Endothelial cell of umbilical vein (primary cell): ENCODE results near the gene EVI2A. TPM values are rescaled to one million over a fixed set of nuclear protein-coding genes. Genes with fewer than 3 reads are reported as not detected.

Source experiments
- BruUV-seq: library from RNA; stranded (reverse); fragments of 400-500 nt; replicated peaks from 2 replicates; lab custom pipeline; 2021; lab: Mats Ljungman, UMichigan
- CTCF ChIA-PET: fragments of 300-600, 350-600 bp; sonication (Branson Sonifier 250); formaldehyde crosslinking; loops from one replicate; lab custom pipeline; 2021; ENCODE audit warnings: antibody characterized with exemption, inconsistent platforms; lab: Charles Lee
- POLR2A ChIA-PET: fragments of 300-600, 350-600 bp; sonication (Branson Sonifier 250); formaldehyde crosslinking; loops from one replicate; lab custom pipeline; 2021; ENCODE audit warnings: antibody characterized with exemption, inconsistent platforms; lab: Charles Lee
- DNase-seq: peaks from one replicate; pipeline ENCODE4 v3.0.0-alpha.2; 2011; ENCODE audit warnings: low read depth, low spot score
- FAIRE-seq: peaks from 2 replicates; lab custom pipeline; 2011; peaks lifted over from hg19 to GRCh38; lab: Jason Lieb, UNC
- H2AFZ ChIP-seq: 2 replicates; pipeline ENCODE4 v1.6.0; 2012; ENCODE audit warnings: low read depth, low read length, control low read depth, inconsistent platforms
- H3K27ac ChIP-seq: 2 replicates; pipeline ENCODE4 v1.5.1; 2011; ENCODE audit warnings: low read depth, mild to moderate bottlenecking, control low read depth, low read length, moderate library complexity; ENCODE audit not compliant: insufficient read depth
- H3K27me3 ChIP-seq, 2 experiments: 2 replicates each; pipeline versions ENCODE4 v1.6.0 to v1.6.1; 2011; ENCODE audit warnings: low read length in 2 of 2, mixed read lengths in 1 of 2; ENCODE audit not compliant: control insufficient read depth in 2 of 2, insufficient read depth in 2 of 2
- H3K36me3 ChIP-seq, 2 experiments: 2 replicates in 1 of 2; 3 replicates in 1 of 2; pipeline ENCODE4 v1.5.1; 2011; ENCODE audit warnings: low read length in 2 of 2, mild to moderate bottlenecking in 1 of 2, moderate library complexity in 1 of 2; ENCODE audit not compliant: control insufficient read depth in 2 of 2, insufficient read depth in 2 of 2; ENCODE audit errors: extremely low read depth in 1 of 2
- H3K4me1 ChIP-seq: 3 replicates; pipeline ENCODE4 v1.5.1; 2011; ENCODE audit warnings: mild to moderate bottlenecking, low read length; ENCODE audit not compliant: control insufficient read depth, insufficient read depth; ENCODE audit errors: extremely low read depth
- H3K4me2 ChIP-seq: 2 replicates; pipeline ENCODE4 v1.6.1; 2011; ENCODE audit warnings: low read length, control low read depth, mixed read lengths; ENCODE audit not compliant: insufficient read depth
- H3K4me3 ChIP-seq, 3 experiments: fragments of 200-600 bp in 1 of 3; sonication (generic), shearing (Covaris generic) in 1 of 3; replicated peaks in 1 of 3; 2 replicates each; pipeline ENCODE4 v1.5.1; 2011 to 2016; ENCODE audit warnings: control low read depth in 3 of 3, low read length in 3 of 3, mild to moderate bottlenecking in 2 of 3, inconsistent platforms in 1 of 3, low read depth in 1 of 3, moderate library complexity in 1 of 3; ENCODE audit not compliant: insufficient read depth in 1 of 3
- H3K79me2 ChIP-seq: 2 replicates; pipeline ENCODE4 v1.6.0; 2012; ENCODE audit warnings: low read length, inconsistent platforms; ENCODE audit not compliant: control insufficient read depth, insufficient read depth
- H3K9ac ChIP-seq: replicated peaks from 2 replicates; pipeline ENCODE3; 2011; ENCODE audit warnings: low read length, control low read depth; ENCODE audit not compliant: insufficient read depth; ENCODE audit errors: extremely low read depth
- H3K9me1 ChIP-seq: replicated peaks from 3 replicates; pipeline ENCODE4 v1.6.0; 2011; ENCODE audit warnings: mild to moderate bottlenecking, low read length; ENCODE audit not compliant: control insufficient read depth, insufficient read depth; ENCODE audit errors: extremely low read depth
- H3K9me3 ChIP-seq: replicated peaks from 2 replicates; pipeline ENCODE4 v1.5.1; 2012; ENCODE audit warnings: low read length, inconsistent platforms; ENCODE audit not compliant: control insufficient read depth, insufficient read depth
- H4K20me1 ChIP-seq: replicated peaks from 2 replicates; pipeline ENCODE3; 2011; ENCODE audit warnings: mild to moderate bottlenecking, low read length; ENCODE audit not compliant: control insufficient read depth, insufficient read depth; ENCODE audit errors: extremely low read depth
- CTCF ChIP-seq, 2 donors: IDR thresholded peaks; 1 replicate in 1 of 2; 2 replicates in 1 of 2; pipeline ENCODE4 v1.5.1; 2011; ENCODE audit warnings: low read length in 2 of 2, mild to moderate bottlenecking in 2 of 2, moderate library complexity in 2 of 2, control low read depth in 1 of 2, inconsistent platforms in 1 of 2, low read depth in 1 of 2; ENCODE audit not compliant: insufficient read depth in 1 of 2; ENCODE audit errors: extremely low read depth in 1 of 2
- EZH2 ChIP-seq: IDR thresholded peaks from 2 replicates; pipeline ENCODE4 v1.6.1; 2012; ENCODE audit warnings: borderline replicate concordance, low read depth, mild to moderate bottlenecking, moderate library complexity, low read length, inconsistent platforms; ENCODE audit not compliant: severe bottlenecking
- FOS ChIP-seq: IDR thresholded peaks from 2 replicates; pipeline ENCODE4 v1.6.1; 2011; ENCODE audit warnings: mild to moderate bottlenecking, low read length, moderate library complexity, borderline replicate concordance; ENCODE audit not compliant: insufficient read depth
- GATA2 ChIP-seq: IDR thresholded peaks from 2 replicates; pipeline ENCODE4 v1.7.0; 2011; ENCODE audit warnings: low read depth, mild to moderate bottlenecking, moderate library complexity, mixed read lengths, low read length; ENCODE audit not compliant: insufficient read length, insufficient read depth
- JUN ChIP-seq: IDR thresholded peaks from 2 replicates; pipeline ENCODE4 v1.6.1; 2011; ENCODE audit warnings: borderline replicate concordance, low read depth; ENCODE audit not compliant: insufficient read length, insufficient read depth
- MAX ChIP-seq: IDR thresholded peaks from 2 replicates; pipeline ENCODE4 v1.6.1; 2011; ENCODE audit not compliant: insufficient read depth, insufficient read length
- MYC ChIP-seq: IDR thresholded peaks from one replicate; pipeline ENCODE4 v1.6.1; 2011; ENCODE audit warnings: mild to moderate bottlenecking, low read depth, low read length
- POLR2A ChIP-seq: IDR thresholded peaks from 2 replicates; pipeline ENCODE4 v1.6.1; 2012; ENCODE audit warnings: low read depth, mild to moderate bottlenecking, control low read depth, low read length
- POLR2AphosphoS5 ChIP-seq: IDR thresholded peaks from 2 replicates; pipeline ENCODE4 v1.6.1; 2012; ENCODE audit warnings: low read depth, mild to moderate bottlenecking, control low read depth, low read length, moderate library complexity; ENCODE audit not compliant: insufficient read depth
- dilution Hi-C: fragments of 300-500 bp; cut with MboI; formaldehyde crosslinking; loops from one replicate; pipeline ENCODE4 v1.15.0; 2019; ENCODE audit warnings: low sequenced_read_pairs; ENCODE audit not compliant: extremely low pct_ligation_motif_present
- intact Hi-C: fragments of 100-400 bp; cut with micrococcal nuclease; formaldehyde crosslinking; loops from one replicate; pipeline ENCODE4 v1.10.0; 2022
- polyA plus RNA-seq, 4 experiments: library from polyadenylated mRNA; depleted of rRNA in 3 of 4; stranded (reverse) in 3 of 4; unstranded in 1 of 4; fragments of >200 nt; gene quantifications; 2 replicates each; pipeline versions ENCODE4 v1.2.1 to v1.2.3, GENCODE V29; 2011 to 2012; ENCODE audit warnings: missing spikeins in 1 of 4
- total RNA-seq: library from RNA; stranded (reverse); gene quantifications from 2 replicates; pipeline ENCODE4 v1.2.3, GENCODE V29; 2021

Gene EVI2A
- total and polyA plus RNA-seq, 2 donors (not counting 3 experiments of a cell fraction or from before 2014, with no cell fraction given) = 0.07 to 0.22 TPM

GRCh38 chr17:31310260-31310659 is 11.2 kb downstream of the EVI2A start:
- Histone ChIP-seq H2AFZ (no peak overlapping the region), H3K9ac (no peak overlapping the region), H3K79me2 (peaks cover 5% of the 10 kb centered on the region), H4K20me1 (no peaks in the 10 kb centered on the region), H3K4me2 (no peak overlapping the region), H3K9me1 (no peaks in the 10 kb centered on the region), H3K4me1 (peaks cover 21% of the 10 kb centered on the region), H3K27me3 (no peaks in the 10 kb centered on the region), H3K9me3 (no peaks in the 10 kb centered on the region), H3K27ac (no peak overlapping the region), H3K4me3 (no peak overlapping the region), H3K36me3 (no peaks in the 10 kb centered on the region)
- no peak for TF ChIP-seq FOS
- no peak for TF ChIP-seq MAX
- TF ChIP-seq CTCF (IDR thresholded peaks at IDR 0.05; ENCODE audit: extremely low read depth in 1 of 2, insufficient read depth in 1 of 2, low read depth in 1 of 2, low read length in 2 of 2) = no peak
- TF ChIP-seq MYC = no peak
- no peak for TF ChIP-seq JUN
- TF ChIP-seq POLR2AphosphoS5 = no peak
- no peak for TF ChIP-seq GATA2
- no peak for TF ChIP-seq EZH2
- TF ChIP-seq POLR2A = no peak
- DNase-seq (no peak), FAIRE-seq (no peak)
- dilution Hi-C loops (no loop called here), intact Hi-C loops (loop anchor here (5.0 kb wide), 1 partner anchor 43 kb away; no protein-coding TSS in a partner anchor)
- POLR2A ChIA-PET = interaction anchor here (0.6 kb wide), 1 partner anchor 174 kb away, joined by 4 read pairs; no protein-coding TSS in a partner anchor
- CTCF ChIA-PET = interaction anchor here (0.8 kb wide), 1 partner anchor 22 kb away, joined by 3 read pairs; no protein-coding TSS in a partner anchor
- BruUV-seq = no TSS peak
